GM15510 (cell line): ENCODE data around the gene PTTG2.

Source experiments
- POLR2A ChIP-seq: IDR thresholded peaks from 3 replicates; pipeline ENCODE4 v1.6.1; 2011; ENCODE audit warnings: borderline replicate concordance; ENCODE audit not compliant: insufficient read length; ENCODE audit errors: extremely low read depth

The PTTG2 gene

DNA sequence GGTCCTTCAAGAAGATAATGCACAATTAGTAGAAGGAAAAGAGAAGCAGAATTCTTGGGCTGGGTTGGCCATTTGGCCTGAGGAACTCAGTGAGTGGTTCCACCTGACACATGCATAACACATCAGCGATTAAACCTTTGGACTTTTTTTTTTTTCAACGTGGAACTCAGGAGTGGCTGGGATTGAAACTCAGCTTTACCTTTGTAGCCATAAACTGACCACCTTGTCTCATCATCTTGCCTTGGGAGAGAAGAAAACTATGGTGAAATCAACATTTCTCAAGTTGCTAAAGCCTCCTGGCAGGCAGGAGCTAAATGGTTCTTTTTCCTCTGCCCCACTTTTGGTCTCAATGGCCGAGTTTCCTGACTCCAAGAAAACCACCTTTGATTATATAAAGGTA lies 16.3 kb downstream of the PTTG2 start:
- no peak for TF ChIP-seq POLR2A

DNA sequence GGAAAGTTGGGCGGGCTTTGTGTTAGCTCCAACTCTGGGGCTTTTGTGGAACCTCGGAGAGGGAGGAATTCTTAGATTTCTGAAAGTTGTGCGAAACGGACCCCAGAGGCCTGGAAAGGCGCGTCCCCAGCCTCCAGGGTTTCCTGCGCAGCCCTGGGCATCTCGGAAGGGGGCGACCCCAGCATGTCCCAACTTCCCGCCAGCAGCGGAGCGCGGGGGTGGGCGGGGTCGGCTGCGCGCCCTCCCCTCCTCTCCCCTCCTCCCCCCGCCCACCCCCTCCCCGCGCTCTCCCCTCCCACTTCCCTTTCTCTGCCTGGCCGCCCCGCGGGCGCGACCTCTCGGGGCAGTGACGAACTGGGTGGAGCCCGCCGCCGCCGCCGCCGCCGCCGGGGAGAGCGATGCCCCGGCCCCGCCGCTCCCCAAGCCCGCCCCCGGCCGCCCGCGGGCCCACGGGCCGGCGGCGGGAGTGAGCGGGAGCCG lies 16.8 kb downstream of the PTTG2 start:
- no peak for TF ChIP-seq POLR2A

DNA sequence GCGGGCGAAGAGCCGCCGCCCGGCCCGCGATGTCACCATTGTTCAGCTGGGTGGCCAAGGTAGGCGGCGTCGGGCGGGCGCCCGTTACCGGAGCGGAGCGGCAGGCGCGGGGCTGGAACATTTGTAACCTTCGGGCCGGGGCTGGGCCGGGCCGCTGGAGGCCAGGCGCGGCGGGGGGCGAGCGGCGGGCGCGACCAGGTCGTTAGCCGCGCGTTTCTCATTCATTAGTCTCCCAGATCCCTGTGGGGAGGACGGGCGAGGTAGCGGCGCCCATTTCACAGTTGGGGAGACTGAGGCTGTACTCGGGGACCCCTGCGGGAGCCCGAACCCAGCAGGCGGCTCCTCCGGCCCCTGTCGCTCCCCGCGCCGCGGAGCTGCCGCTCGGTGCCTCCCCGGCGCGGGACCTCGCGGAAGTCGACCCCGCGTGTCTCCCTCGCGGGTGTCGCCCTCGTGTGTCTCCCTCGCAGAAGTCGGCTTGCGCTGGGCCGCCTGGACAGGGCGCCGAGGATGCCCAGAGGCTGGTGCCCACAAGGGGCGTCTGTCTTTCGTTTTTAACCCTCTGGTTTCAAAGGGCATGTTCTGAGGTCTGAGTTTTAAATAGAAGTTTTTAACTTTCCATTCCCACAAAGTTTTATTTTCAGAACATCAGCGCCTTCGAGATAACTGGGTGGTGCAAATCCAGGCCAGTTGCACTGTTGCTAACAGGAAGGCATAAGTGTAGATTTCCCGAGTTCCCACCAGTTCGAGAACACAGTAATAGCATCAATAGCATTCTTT lies 17.5 kb downstream of the PTTG2 start:
- no peak for TF ChIP-seq POLR2A

DNA sequence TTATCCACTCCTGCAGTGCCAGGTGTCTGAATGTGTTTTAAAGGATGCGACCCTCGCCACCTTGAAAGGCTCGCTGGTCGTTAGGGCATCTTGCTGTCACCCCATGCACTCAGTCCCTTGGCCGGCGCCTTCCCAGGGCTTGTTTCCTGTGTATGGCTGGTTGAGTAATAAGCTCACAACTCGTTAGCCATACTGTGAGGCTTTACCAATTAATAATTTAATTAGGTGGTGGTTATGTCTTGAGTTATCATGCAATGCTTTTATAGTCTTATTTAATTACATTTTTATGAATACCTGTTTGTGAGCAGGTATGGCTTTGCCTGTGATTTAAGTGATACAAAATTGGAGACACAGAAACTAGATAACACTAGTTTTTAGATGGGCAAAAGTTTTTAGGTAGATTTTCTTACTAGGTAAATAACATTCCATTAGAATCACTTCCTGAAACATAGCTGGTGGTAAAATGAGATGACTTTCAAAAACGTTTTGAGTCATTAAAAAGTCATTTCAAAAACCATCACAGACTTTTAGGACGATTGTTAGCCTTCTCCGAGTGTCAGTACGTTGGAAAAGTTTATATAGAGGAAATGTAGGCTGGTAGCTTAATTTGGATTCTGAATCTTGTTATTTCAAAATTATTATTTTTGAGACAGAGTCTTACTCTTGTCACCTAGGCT lies 18.2 kb downstream of the PTTG2 start:
- no peak for TF ChIP-seq POLR2A

DNA sequence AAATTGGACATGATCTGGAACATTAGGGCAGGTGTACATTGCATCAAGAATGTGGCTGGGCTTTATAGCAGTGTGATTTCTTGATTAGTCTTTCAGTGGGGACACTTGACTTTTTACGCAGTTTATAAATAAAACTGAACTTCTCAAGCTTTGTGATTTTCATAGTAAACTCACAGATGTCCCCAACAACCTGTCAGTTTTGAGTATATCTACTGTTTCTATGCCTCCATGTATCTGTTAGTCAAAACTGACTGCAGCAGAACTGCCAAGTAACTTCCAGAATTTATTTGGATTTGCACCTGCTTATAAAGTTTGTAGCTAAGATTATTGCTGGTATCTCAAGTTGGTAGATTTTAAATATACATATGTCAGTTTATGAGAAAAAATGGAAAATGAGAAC lies 20.0 kb downstream of the PTTG2 start:
- no peak for TF ChIP-seq POLR2A

DNA sequence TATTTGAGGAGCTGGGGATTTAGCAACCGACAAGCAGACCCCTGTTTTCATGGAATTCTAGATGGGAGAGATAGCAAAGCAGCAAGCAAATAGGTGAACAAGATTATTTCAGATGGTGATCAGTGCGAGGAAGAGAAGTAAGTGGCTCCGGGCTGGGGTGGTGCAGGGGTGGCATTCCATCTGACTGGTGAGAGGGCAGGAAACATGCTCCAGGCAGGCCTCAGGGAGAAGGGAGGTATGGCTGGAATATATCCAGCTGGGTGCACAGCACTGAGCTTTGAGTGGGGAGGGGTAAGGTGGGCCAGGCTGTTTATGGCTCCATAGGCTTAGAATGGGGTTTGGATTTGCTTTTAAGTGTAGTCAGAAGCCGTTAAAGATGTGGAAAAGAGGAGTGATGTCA lies 21.2 kb downstream of the PTTG2 start:
- TF ChIP-seq POLR2A, result no peak

DNA sequence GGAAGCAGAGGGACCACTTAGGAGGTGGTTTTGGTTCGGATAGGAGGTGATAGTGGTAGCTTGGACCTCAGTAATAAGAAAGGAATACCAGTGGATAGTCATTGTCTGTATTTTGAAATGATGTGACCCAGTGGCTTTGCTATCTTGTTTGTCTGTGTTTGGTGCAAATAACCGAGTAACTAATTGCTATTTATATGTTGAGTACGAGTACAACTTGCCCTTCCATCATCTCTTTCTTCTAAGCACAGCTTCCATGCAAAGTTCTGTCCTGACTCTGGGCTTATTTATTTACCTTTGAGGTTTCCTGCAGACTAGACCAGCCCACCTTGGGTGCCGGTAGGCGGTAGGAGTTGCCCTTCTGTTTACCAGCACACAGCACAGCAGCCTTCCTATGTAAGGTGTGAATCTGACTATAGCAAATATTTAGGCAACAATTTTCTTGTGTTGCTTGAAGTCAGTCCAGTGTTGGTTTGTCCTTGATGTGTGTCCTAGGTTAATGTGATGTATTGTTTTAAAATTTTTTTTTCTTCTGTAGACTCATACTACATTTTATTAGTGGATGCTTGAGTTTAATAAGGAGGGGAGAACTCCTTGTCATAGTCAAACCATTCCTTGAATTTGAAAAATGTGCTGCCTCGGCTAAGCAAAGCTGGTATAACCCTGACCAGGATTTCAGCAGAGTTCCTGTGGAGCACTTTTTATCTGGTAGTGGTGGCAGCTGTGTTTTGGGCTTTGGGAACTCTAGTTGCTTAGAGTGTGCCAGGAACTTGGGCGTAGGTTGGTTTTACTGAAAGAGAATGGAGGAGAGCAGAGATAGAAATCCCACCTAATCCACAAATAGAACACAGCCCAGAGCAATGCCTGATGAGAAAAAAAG lies 21.9 kb downstream of the PTTG2 start:
- TF ChIP-seq POLR2A, result no peak

DNA sequence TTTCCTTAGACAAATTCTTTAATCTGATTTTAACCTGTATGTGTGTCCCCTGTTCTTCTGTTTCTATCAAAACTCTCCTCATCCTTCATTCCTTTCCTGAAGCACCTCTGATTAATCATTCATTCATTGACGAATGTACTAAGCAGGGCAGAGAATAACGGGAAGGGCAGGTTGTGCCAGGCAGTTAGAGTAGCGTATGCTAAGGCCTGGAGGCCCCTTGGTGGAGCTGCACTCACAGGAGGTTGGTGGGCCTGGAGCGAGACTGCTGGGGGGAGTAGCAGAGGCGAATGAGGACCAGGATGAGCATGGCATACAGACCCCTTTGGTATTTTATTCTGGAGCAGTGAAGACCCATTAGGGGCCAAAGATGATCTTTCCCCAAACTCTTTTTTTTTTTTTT lies 22.5 kb downstream of the PTTG2 start:
- no peak for TF ChIP-seq POLR2A

DNA sequence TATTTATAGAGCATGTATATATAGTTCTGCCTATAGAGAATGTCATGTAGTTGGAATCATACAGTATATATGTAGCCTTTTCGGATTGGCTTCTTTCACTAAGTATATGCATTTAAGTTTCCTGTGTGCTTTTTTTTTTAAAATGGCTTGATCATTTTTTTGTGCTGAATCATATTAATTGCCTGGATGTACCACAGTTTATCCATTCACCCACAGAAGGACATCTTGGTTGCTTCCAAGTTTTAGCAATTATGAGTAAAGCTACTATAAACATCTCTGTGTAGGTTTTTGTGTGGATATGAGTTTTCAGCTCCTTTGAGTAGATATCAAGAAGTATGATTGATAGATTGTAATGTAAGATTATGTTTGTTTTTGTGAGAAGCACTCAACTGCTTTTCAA lies 23.8 kb downstream of the PTTG2 start:
- no peak for TF ChIP-seq POLR2A

DNA sequence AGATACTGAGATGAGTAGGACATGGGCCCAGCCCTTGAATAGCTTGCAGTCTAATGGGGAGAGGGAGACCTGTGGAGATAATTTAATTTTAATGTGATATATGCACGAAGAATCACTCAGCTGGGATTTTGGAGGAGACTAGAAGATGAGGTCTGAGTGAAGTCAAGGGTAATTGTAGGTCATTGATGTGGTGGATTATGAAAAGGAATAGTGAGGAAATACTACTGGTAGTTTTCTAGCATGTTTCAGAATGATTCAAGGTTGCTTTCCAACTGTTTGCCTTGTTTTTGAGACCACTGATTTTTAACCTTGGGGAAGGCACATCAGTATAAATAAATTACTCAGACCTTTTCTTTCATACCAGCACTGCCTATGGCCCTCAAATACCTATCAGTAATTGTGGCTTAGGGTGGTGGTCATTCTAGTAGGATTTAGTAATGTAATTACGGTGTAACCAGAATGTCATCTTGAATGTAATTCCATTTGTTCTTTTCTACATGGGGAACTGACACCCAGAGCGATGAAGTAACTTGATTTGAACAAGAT lies 25.6 kb downstream of the PTTG2 start:
- TF ChIP-seq POLR2A, result no peak

DNA sequence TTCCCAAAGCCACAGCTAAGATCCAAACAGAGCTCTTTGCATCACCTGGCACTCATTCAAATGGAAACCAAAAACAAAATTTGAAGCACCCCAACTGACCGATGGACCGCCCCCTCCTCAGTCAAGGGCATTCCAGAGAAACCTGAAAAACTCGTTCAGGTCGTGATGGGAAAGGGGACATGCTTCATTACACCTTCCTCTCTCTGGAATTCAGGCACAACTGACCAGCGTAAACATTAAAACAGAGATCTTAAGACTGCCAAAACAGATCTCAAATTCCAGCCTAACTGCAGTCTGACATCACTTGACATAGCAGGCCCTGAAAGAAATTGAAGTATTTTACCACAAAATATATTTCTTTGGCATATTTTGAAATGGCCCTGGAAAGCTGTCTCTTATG lies 28.5 kb downstream of the PTTG2 start:
- no peak for TF ChIP-seq POLR2A

DNA sequence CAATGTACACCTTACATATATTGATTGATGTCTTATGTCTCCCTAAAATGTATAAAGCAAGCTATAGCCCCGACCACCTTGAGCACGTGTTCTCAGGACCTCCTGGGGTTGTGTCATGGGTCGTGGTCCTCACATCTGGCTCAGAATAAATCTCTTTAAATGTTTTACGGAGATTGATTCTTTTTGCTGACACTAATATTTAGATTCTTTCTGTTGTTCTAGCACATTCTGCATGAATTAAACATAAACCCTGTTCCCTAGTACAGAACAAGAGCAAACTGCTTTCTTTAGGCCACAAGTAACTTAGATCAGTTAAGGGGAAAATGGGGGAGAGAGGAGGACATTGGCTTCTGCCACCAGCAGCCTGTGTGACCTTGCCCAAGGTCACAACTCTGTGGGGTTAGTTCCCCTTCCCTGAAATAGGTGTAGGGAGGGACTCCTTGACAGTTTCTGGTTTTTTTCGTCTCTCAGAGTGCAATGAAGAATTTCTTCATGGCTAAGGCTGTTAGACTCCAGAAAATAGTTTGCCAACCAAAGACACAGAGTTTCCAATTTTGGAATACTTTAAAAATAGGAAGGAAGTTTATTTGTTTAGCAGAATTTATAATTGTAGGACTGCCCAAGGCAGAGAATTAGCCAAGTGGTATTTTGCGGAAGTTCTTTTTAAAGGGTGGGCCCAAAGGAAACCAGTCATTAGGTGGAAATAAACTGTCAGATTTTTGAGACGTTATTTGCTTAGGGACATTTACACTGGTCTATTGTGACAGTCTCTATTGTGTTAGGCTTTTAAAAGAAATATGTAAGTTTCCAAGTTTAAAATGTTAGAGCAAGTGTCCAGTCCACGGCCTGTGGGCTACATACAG lies 29.4 kb downstream of the PTTG2 start:
- no peak for TF ChIP-seq POLR2A

DNA sequence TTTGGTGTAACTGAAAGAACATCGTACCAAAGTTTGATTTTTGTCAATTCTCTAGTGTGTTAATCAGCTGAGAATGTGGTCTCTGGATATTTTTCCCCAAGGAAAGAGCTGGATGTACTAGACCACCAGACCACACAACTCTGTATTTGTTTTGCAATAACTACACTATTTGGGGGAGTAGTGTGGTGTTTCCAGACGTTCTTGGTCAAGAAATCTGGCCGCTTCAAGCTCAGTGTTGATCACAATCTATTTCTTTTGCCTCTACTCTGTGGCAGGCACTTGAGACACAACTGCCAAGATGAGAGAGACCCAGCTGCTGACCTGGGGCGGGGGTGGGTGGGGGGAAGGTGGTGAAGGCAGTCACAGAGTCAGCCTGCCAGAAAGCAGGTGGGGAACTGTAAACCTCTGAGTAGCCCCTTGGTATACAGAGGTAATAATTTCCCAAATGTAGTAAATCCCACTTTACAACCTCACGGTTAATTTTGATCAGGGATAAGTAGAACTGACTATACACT lies 30.6 kb downstream of the PTTG2 start:
- TF ChIP-seq POLR2A, result no peak
